ENCODE data around the gene MTTP. TPM values are rescaled to one million over a fixed set of nuclear protein-coding genes. Genes with fewer than 3 reads are reported as not detected.
"Not testable (repeated sequence)": the region's sequence is repeated elsewhere in the genome, so short reads cannot be mapped to it uniquely, and the experiment has no call there.

MTTP gene
- total RNA-seq: under 1 TPM; 0.29 to 0.83 TPM

DNA sequence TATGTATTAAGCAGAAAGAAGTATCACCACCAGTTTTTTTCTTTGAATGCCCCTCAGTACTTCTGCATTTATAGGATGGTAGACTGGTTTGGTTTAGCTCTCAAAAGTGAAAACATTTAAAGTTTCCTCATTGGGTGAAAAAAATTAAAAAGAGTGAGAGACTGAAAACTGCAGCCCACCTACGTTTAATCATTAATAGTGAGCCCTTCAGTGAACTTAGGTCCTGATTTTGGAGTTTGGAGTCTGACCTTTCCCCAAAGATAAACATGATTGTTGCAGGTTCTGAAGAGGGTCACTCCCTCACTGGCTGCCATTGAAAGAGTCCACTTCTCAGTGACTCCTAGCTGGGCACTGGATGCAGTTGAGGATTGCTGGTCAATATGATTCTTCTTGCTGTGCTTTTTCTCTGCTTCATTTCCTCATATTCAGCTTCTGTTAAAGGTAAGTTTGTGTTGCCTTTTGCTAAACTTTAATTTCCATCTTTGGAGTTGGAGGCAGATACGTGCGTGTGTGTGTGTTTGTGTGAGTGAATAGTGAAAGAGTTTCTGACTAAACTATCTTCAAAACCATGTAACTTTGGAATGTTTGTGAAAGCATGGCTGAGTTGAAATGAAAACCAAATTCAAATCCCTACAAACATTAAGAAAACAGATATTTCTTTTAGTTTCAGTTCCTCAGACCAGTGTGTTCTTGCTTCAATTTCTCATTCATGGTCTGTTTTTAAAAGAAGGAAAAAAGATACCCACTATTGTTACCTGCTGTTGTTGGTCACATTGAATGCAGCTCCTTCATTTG lies at the start of gene MTTP:
TSS of gene MTTP (plus strand) at position 295 of the 795 bp plus-strand sequence. CDS start at position 381, 86 bp downstream.
- H3K4me1 Mint-ChIP-seq (ENCODE audit: low read depth): no peaks in the 10 kb centered on the region
- H3K9me3 Mint-ChIP-seq: no peaks in the 10 kb centered on the region
- peaks cover 26% of the 10 kb centered on the region for H3K27me3 Mint-ChIP-seq (ENCODE audit: low read depth)
- ATAC-seq (replicated peaks in 1 of 2) (no peak), DNase-seq (no peak)
- no peak within 1 kb of the TSS for H3K4me3 Mint-ChIP-seq
- no peaks in the 10 kb centered on the region for H3K36me3 Mint-ChIP-seq (ENCODE audit: insufficient read depth in 2 of 2)
- no peak within 1 kb of the TSS for H3K27ac Mint-ChIP-seq

DNA sequence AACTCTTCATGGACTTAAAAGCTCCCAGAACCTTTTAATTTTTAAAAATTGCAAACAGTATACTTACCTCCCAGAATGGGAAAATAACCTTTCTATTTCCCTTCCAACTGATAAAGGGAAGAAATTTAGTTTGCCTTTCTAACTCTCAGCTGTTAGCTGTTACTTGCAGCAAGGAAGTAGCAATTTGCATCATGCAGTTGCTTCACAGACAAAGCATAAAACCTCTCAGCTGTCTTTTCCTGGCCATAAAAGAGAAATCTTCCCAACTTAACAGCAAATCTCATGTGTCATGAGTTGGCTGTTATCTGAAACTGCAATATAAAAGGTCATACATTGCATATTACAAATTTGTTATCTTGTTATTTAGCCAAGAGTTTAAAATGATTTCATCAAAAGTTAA lies 45.4 kb upstream of the MTTP start:
- no peak overlapping the region for H3K27ac Mint-ChIP-seq
- DNase-seq (no peak), ATAC-seq (replicated peaks in 1 of 2) (no peak)
- peaks cover 7% of the 10 kb centered on the region for H3K27me3 Mint-ChIP-seq (ENCODE audit: low read depth)
- H3K4me1 Mint-ChIP-seq (ENCODE audit: low read depth): no peaks in the 10 kb centered on the region
- no peaks in the 10 kb centered on the region for H3K36me3 Mint-ChIP-seq (ENCODE audit: insufficient read depth in 2 of 2)
- H3K9me3 Mint-ChIP-seq: no peaks in the 10 kb centered on the region
- H3K4me3 Mint-ChIP-seq: no peak overlapping the region

DNA sequence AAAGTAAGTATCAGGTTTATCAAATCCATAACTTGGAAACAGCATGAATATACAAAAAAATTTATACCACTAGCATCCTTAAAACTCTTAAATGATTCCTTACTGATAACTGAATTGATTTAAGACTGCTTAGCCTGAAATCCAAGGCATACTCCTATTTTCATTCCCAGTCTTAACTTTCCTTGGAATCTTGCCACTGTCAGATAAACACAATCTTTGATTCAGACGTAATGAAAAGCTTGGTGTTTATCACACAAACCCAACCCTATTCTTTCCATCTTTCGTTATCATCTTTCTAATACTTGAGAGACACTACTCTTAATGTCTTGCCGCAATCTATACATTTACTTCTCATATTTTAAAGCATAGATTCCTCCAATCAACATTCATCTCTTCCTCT lies 44.7 kb upstream of the MTTP start:
- H3K4me1 Mint-ChIP-seq (ENCODE audit: low read depth): no peaks in the 10 kb centered on the region
- DNase-seq: no peak
- H3K4me3 Mint-ChIP-seq: no peak overlapping the region
- H3K27me3 Mint-ChIP-seq (ENCODE audit: low read depth): peaks cover 7% of the 10 kb centered on the region
- H3K36me3 Mint-ChIP-seq (ENCODE audit: insufficient read depth in 2 of 2): no peaks in the 10 kb centered on the region
- H3K27ac Mint-ChIP-seq: no peak overlapping the region
- no peak for ATAC-seq (replicated peaks in 1 of 2)
- no peaks in the 10 kb centered on the region for H3K9me3 Mint-ChIP-seq

DNA sequence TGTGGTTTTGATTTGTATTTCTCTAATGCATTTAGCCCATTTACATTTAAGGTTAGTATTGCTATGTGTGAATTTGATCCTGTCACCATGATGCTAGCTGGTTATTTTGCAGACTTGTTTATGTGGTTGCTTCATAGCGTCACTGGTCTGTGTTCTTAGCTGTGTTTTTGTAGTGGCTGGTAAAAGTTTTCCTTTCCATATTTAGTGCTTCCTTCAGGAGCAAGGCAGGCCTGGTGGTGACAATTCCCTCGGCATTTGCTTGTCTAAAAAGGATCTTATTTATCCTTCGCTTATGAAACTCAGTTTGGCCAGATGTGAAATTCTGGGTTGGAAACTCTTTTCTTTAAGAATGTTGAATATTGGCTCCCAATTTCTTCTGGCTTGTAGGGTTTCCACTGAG lies 39.9 kb upstream of the MTTP start:
- H3K36me3 Mint-ChIP-seq (ENCODE audit: insufficient read depth in 2 of 2); H3K4me1 Mint-ChIP-seq (ENCODE audit: low read depth); H3K27me3 Mint-ChIP-seq (ENCODE audit: low read depth); H3K9me3 Mint-ChIP-seq; H3K4me3 Mint-ChIP-seq; H3K27ac Mint-ChIP-seq; ATAC-seq (replicated peaks in 1 of 2); DNase-seq: not testable (repeated sequence)

DNA sequence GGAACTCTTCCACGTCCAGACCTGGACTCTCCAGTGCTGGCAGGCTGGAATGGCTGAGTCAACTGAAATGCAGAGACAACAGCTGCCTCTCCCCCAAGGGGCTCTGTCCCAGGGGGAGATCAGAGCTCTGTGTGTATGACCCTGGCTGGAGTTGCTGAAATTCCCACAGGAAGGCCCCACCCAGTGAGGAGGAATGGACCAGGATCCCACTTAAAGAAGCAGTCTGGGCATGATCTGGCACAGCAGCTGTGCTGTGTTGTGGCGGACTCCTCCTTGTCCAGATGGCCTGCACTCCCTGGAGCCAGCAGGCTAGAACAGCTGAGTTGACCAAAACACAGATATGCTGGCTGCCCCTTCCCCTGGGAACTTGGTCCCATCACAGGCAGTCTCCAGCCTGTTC lies 38.4 kb upstream of the MTTP start:
- Mint-ChIP-seq H3K4me3 (no peak overlapping the region), H3K36me3 (ENCODE audit: insufficient read depth in 2 of 2) (no peaks in the 10 kb centered on the region), H3K9me3 (no peaks in the 10 kb centered on the region), H3K27me3 (ENCODE audit: low read depth) (peaks cover 7% of the 10 kb centered on the region), H3K27ac (no peak overlapping the region), H3K4me1 (ENCODE audit: low read depth) (no peaks in the 10 kb centered on the region)
- DNase-seq (no peak), ATAC-seq (replicated peaks in 1 of 2) (no peak)

DNA sequence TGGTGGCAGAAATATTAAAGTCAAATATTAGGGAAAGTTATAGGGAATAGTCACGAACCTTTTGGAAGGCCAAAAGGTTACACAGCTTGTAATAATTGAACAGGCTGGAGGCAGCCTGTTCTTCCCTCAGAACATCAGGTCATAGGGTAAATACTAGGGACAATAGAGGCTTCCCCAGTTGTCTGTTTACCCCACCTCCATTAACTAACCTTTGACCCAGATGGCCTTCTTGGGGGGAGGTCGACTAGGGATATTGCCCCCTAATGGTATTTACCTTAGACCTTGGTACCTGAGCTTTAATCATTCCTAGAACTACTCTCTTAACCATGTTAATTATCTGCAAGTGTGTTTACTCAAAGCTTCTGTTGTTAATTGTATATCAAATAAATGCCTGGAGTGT lies 37.8 kb upstream of the MTTP start:
- H3K36me3 Mint-ChIP-seq (ENCODE audit: insufficient read depth in 2 of 2): no peaks in the 10 kb centered on the region
- DNase-seq: no peak
- H3K27ac Mint-ChIP-seq: no peak overlapping the region
- no peak for ATAC-seq (replicated peaks in 1 of 2)
- peaks cover 7% of the 10 kb centered on the region for H3K27me3 Mint-ChIP-seq (ENCODE audit: low read depth)
- H3K9me3 Mint-ChIP-seq: no peaks in the 10 kb centered on the region
- no peaks in the 10 kb centered on the region for H3K4me1 Mint-ChIP-seq (ENCODE audit: low read depth)
- no peak overlapping the region for H3K4me3 Mint-ChIP-seq

DNA sequence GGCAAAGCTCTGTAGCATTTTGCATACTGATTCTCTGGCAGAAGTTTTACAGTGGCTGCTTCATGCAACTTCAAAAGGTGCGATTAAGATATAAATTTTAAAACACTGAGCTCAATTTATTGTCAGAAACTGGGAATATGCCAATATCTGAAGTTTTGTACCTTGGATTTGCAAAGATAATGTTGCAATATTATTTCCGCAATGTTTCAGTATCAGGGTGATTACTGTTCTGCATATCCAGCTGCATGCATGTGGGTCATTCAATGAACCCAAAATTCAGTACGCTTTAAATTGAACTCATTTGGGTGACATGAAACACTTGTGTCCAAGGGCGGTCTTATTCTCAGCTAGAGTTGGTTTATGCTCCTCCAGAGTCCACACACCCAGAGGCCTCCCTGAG lies 37.0 kb upstream of the MTTP start:
- H3K27ac Mint-ChIP-seq: no peak overlapping the region
- no peak overlapping the region for H3K4me3 Mint-ChIP-seq
- no peak for DNase-seq
- no peaks in the 10 kb centered on the region for H3K27me3 Mint-ChIP-seq (ENCODE audit: low read depth)
- no peaks in the 10 kb centered on the region for H3K36me3 Mint-ChIP-seq (ENCODE audit: insufficient read depth in 2 of 2)
- no peak for ATAC-seq (replicated peaks in 1 of 2)
- H3K4me1 Mint-ChIP-seq (ENCODE audit: low read depth): no peaks in the 10 kb centered on the region
- H3K9me3 Mint-ChIP-seq: no peaks in the 10 kb centered on the region

DNA sequence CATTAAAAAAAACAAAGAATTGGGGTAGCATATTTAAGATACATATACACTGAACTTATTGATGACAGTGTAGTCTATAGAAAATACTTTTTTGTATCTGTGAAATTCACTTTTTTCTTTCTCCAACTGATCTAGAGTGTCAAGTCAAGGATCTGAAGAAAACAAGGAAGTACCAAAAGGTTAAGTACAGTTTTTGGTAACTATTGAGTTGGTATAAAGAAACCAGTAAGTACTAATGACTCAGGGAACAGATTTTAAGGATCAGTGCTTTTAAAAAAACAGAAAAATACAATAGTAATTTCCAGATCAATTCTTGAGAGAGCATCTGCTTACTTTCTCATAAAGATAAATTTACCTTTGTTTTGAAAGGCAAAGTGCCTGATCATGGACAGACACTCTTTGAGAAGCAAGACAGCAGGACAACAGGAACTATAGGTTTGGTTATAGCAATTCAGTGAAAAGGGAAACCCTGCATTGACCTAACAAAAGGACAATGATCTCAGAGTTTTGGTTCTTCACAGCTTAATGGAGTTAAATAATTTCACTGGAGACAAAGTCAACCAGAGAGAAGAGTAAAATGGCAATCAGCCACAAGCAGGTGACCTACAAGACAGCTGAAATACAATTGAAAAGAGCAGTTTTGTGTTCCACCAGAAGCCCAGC lies 34.2 kb upstream of the MTTP start:
- no peak overlapping the region for H3K4me3 Mint-ChIP-seq
- peaks cover 0 to 3% of the 10 kb centered on the region in 2 donors for H3K9me3 Mint-ChIP-seq
- H3K27me3 Mint-ChIP-seq (ENCODE audit: low read depth): no peaks in the 10 kb centered on the region
- ATAC-seq (replicated peaks in 1 of 2): no peak
- peaks cover 2 to 3% of the 10 kb centered on the region in 2 donors for H3K36me3 Mint-ChIP-seq (ENCODE audit: insufficient read depth in 2 of 2)
- H3K27ac Mint-ChIP-seq: no peak overlapping the region
- no peaks in the 10 kb centered on the region for H3K4me1 Mint-ChIP-seq (ENCODE audit: low read depth)
- DNase-seq: no peak

DNA sequence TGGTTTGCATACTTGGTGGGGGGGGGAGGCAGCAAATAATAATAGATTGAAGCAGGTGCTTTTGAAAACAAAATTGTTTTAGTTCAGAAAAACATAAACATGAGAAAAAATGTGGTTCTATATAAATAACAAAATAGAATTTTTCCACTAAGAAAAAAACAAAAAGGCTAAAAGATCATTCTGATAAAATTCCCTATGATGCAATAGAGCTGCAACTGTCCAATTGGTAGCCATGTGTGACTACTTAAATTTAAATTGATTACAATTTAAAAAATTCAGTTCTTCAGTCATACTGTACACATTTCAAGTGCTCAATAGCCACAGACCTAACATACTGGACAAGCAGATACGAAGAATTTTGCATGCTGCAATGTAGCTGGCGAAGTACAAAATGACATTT lies 21.8 kb upstream of the MTTP start:
- peaks cover 1 to 3% of the 10 kb centered on the region in 2 donors for H3K36me3 Mint-ChIP-seq (ENCODE audit: insufficient read depth in 2 of 2)
- H3K4me1 Mint-ChIP-seq (ENCODE audit: low read depth): no peaks in the 10 kb centered on the region
- ATAC-seq (replicated peaks in 1 of 2): no peak
- H3K9me3 Mint-ChIP-seq: no peaks in the 10 kb centered on the region
- H3K27ac Mint-ChIP-seq: no peak overlapping the region
- H3K27me3 Mint-ChIP-seq (ENCODE audit: low read depth): no peaks in the 10 kb centered on the region
- no peak overlapping the region for H3K4me3 Mint-ChIP-seq
- no peak for DNase-seq

DNA sequence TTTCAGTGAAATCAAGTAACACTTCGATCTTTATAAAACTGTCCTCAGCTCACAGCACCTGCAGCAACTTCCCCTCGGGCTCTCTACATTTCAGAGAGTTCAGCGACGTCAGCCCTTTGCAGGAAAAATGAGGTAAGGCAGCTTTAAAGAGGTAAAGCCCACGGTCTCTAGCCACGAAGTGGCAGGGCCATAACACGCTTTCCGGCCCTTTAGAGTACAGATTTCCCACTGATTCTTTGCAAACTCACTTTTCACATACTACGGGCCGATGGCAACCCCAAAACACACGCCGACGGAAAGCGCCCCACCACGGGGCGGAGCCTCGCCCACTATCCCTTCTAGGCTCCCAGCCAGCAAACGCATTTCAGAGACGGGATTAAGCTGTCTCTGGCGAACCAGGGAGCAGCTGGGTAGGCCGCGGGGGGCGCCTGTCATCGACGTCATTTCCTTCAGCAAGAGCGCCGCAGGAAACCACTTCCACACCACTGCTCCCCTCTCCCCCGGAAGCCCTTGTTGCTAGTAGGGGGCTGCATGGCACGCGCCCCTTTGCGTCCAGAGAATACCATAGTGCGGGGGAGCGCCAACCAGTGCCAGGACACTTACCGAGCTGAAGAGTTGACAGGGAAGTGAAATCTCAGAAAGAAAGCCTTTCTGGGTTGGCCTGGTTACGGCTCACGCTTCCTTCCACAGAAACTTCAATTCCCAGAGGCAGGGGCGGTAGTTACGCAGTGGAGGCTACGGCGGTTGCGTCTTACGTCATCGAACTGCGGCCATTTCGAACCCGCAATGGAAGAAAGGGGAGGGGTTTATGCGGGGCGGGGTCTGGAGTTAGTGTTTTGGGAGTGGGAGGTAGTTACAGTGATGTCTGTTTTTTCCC lies 11.1 kb upstream of the MTTP start, which contains the start of gene TRMT10A:
TSS of gene TRMT10A (minus strand) at position 730 of the 877 bp plus-strand sequence. CDS start 4,701 bp downstream, outside the sequence.
- Mint-ChIP-seq H3K36me3 (ENCODE audit: insufficient read depth in 2 of 2) (peaks cover 0 to 1% of the 10 kb centered on the region in 2 donors), H3K4me3 (peak within 1 kb of the TSS; percentile 96 to 97), H3K27me3 (ENCODE audit: low read depth) (peaks cover 10% of the 10 kb centered on the region), H3K4me1 (ENCODE audit: low read depth) (peaks cover 22% of the 10 kb centered on the region), H3K9me3 (no peaks in the 10 kb centered on the region), H3K27ac (peak within 1 kb of the TSS; percentile 98)
- ATAC-seq (replicated peaks in 1 of 2): peak; percentile 94
- peak; percentile 93 to 97 for DNase-seq

DNA sequence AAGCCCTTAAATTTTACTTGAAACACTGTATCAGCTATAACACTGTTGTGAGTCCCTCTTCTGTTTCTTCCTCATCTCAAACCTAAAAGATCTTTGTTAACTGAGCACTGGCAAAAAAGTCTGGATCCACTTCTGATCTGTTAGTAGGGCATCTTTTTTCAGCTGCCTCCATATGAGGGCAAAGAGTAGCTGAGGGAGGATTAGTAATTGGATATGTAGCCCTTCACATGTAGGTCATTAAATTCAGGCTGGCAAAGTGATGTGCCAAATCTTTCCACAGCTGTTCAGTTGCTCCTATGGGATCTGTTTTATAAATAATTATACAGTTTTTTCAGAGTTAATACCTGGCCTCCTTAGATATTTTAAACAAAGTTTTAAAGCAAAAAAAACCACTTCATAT lies 9.7 kb upstream of the MTTP start:
- no peaks in the 10 kb centered on the region for H3K9me3 Mint-ChIP-seq
- ATAC-seq (replicated peaks in 1 of 2) (no peak), DNase-seq (no peak)
- no peak overlapping the region for H3K27ac Mint-ChIP-seq
- H3K4me3 Mint-ChIP-seq: peak overlapping the region; percentile 20 to 37
- peaks cover 17% of the 10 kb centered on the region for H3K27me3 Mint-ChIP-seq (ENCODE audit: low read depth)
- H3K4me1 Mint-ChIP-seq (ENCODE audit: low read depth): peaks cover 22% of the 10 kb centered on the region
- peaks cover 0 to 1% of the 10 kb centered on the region in 2 donors for H3K36me3 Mint-ChIP-seq (ENCODE audit: insufficient read depth in 2 of 2)

DNA sequence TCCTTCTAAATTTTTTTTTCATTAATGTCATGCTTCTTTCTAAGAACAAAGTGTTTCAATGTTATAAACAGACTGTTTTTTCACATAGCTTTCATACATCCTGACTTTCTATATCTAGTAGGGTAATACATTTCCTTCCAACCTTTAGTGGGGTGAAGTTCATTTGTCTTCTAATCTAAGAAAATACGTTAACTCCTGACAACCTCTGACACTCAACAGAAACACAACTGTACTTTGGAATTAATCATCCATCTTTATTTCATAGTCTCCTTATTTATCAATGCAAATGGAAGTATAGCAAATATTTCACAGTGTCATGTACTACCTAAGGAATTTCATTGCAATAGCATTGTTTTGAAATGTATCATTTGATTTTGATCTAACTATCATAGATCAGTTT lies 2.7 kb upstream of the MTTP start:
- H3K9me3 Mint-ChIP-seq: no peaks in the 10 kb centered on the region
- peaks cover 23% of the 10 kb centered on the region for H3K27me3 Mint-ChIP-seq (ENCODE audit: low read depth)
- H3K4me3 Mint-ChIP-seq: no peak overlapping the region
- no peaks in the 10 kb centered on the region for H3K36me3 Mint-ChIP-seq (ENCODE audit: insufficient read depth in 2 of 2)
- ATAC-seq (replicated peaks in 1 of 2) (no peak), DNase-seq (no peak)
- H3K4me1 Mint-ChIP-seq (ENCODE audit: low read depth): no peaks in the 10 kb centered on the region
- H3K27ac Mint-ChIP-seq: no peak overlapping the region

Measured in activated T-cell treated with anti-CD3 and anti-CD28 coated beads, Interleukin-2, amount 50 U/mL, for 72 hours (primary cell).